ENCODE measurements around the gene COL4A2.

COL4A2 gene

DNA sequence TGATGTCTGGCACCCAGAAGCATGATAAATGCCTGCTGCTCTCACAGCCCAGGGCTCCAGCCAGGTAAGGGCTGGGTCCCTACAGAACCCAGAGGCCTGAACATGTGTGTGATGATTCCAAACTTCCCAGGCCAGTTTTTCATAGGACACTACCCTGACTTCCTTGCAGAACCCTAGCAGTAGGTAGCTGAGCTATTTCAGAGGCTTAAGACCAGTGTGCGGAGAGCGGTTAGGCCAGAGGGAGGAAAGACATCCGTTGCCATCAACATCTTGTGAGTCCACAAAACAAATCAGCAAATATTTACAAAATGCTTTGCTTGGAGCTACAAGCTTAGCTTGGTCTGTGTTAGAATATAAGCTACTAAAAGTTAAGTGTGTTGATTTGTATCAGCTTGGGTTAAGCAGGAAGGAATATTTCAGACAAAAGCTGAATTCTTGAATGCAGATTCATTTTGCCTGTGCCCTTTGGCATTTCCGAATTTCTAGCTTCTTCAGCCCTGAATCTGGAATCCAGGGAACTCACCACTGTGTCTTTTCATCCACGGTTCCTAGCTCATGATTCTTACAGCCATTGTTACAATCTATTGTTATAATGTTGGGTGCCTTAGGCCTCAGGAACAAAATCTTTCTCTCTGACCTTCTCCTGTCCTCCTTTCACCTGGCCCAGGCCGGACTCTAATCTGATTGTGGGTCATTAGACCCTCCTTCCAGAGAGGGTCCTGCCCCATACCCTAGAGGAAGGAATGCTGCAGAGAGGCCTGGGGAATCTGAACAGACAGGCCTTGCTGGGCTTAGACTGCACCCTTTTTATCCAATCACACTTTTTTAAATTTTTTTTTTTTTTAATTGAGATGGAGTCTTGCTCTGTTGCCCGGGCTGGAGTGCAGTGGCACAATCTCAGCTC is 242.1 kb downstream of the COL4A2 start:
- no peak for DNase-seq

DNA sequence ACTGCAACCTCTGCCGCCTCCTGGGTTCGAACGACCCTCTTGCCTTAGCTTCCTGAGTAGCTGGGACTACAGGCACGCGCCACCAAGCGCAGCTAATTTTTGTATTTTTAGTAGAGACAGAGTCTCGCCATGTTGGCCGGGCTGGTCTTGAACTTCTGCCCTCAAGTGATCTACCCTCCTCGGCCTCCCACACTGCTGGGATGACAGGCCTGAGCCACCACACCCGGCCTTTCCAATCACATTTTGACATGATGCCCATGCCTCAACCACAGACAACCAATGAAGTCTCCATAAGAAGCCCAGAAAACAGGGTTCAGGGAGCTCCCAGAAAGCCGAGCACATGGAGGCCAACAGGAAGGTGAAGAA is 242.7 kb downstream of the COL4A2 start:
- DNase-seq, result no peak

DNA sequence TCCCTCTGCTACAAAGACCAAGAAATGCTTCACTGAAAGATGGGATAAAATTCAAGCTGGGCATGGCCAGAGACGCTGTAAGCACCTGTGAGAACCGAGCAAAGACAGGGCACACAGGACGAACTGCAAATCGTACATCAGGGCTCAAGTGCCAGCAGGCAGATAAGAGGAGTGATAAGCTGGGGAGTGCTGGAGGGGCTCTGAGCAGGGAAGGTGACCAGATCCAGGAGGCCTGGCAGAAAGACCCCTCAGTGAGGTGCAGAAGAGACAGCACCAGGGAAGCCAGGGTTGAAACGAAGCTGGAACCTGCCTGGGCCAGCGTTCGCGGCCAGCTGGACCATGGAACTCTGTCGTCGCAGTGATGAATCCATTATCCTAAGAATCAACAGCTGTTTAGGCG is 244.2 kb downstream of the COL4A2 start:
- DNase-seq, result no peak

DNA sequence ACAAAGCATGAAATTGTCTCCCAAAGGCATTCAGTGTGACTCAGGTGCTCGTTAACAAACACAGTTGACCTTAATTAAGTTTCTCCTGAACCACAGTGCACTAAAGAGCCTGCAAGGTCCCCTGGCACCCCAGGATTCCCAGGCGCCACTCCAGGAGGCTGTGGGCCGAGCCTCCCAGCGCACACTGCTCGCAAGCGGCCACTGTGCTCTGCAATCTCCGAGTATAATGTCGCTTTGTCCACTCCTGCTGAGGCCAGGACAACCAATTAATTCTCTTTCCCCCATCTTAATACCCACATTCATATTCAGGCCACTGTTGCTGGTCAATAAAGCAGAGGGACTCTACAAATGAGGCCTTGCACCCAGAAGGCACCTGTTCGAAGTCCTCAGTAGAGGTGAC is 245.7 kb downstream of the COL4A2 start:
- no peak for DNase-seq

DNA sequence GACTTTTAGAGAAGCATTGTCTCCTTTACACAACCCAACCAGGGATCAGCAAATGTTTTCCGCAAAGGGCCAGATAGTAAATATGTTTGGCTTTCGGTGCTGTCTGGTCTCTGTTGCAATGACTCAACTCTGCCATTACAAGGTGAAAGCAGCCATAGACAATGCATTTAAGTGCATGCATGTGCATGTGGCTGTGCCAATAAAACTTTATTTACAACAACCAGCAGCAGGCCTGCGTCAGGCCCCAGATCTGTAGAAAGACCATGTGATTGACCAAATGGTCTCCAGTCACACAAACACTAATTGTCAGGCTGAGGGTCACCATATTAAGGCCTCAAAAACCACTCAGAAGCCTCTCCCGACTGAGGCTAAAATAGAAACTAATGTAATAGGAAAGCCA is 246.3 kb downstream of the COL4A2 start:
- DNase-seq, result no peak

DNA sequence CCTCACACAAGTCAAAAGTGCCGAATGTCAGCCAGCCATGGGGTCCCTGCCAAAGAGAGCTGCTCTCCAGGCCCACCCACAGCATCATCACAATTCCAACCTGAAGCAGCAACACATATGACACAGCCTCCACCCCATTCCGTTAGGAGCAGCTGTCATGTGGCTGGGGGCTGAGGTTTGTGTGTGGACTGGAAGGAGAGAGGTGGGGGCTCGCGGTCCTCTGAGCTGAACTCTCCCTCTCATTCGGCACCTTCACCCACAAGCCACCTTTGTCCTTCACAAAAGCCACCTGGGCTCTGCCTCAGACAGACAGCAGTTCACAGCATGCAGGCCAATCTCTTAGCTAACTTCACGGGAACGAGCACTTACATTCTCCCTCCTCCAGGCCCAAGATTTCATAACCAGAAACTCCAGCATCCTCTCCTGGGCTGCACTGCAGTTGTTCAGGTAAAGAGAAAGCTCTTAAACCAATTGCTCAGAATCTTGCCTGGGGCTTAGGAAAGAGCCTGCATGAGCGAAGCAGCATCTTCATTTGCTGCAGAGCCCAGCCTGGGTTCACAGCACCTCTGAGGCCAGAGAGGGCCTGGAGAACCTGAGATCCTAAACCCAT is 247.2 kb downstream of the COL4A2 start:
- no peak for DNase-seq

DNA sequence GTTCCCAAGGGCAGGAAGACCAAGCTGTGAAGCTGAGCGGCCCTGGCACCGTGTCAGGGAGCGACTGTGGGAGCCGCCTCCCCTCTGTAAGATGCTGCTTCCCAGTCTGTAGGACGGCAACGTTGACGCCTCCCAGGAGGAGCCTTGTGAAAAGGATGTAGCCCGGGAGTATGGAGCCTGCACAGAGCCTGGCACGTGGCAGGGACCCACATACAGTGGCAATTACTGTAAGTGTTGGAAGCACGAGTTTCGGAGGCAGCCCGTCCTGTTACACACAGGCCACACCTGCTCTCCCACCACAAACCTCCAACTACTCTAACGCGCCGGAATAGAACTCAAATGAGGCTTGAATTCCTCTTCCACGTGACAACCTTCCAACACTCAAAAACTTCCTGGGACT is 247.9 kb downstream of the COL4A2 start:
- no peak for DNase-seq

DNA sequence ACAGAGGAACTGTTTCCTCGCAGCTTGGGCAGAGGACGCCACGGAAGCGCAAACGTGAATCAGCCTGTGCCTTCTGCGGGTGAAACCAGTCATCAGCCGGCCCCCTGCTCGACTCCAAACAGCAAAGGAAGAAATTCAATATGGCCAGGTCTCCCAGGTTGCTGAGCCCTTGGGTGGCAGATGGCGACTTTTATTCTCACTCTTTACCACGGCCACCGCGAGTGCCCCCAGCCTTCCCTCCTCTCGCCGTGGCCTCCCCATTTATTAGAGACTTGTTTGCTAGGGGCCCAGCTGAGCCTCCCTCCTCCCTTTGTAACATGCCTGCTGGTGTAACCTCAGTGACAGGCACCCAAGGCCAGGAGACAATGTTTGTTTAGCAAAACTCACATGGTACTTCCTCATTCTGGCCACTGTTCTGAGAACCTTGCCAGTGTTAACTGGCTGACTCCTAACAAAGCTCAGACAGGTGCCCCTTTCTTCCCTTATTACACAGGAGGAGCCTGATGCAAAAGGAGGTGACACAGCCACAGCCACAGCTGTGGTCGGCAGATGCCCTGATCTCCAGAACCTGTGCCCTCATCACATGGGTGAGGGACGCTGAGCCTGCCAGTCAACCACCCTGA is 248.6 kb downstream of the COL4A2 start:
- DNase-seq, result no peak

DNA sequence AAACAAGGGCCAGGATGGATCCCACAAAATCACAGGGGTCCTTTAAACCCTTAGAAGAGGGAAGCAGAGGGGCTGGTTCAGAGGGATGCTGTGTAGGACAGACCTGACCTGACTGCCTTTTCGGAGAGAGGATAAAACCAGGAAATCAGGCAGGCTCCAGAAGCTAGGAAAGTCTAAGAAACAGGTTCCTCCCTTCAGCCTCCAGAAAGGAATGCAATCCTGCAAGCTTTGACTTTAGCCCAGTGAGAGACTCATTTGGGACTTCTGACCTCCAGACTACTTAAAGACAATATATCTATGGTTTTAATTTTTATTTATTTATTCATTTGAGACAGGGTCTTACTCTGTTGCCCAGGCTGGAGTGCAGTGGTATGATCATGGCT is 249.1 kb downstream of the COL4A2 start:
- DNase-seq, result no peak

DNA sequence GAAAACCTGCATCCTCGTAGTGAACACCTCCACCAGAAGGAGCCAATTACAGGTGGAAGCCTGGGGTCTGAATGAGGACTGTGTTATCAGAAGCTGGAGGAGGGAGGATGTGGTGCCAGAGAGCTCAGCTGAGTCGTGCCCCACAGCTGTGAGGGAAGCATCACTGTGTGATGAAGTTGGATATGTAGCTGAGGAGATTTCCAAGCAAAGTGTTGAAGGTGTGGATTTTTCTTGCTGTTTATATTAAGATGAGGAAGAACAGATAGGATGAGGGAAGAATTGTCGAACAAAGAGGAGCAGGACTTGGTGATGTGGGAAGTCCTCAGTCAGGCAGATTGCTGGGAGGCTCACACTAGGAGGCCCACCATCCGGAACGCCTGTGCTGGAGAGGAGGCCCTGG is 250.0 kb downstream of the COL4A2 start:
- no peak for DNase-seq

DNA sequence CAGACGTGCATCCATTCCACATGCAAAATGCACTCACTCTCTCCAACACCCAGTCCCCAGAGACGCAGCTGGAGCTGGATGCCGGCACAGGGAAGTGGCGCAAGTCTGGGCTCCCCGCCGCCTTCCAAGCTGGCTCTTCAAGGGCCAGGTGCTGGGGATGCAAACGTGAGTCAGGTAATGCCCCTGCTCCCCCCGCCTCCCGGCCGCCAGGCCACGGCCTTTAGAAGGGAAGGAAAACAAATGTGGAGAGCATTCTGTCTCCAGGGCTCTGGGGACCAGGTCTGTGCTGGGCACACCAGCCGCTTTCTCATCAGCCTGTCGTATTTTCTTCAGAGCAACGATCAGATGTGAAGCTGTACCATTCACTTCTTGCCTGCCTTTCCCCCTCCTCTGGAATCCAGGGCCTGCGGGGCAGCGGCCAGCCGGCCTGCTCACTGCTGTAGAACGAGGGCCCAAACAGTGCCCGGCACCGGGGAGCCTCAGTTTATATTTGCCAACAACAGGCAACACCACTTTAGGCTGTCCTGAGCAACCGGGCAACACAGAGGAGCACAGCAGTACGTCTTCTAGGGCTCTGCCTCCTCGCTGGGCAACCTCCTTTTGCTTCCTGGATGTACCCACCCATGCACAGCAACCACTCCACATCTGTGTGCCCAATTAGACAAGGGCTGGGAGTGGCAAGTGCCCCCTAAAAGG is 250.7 kb downstream of the COL4A2 start:
- DNase-seq, result no peak

DNA sequence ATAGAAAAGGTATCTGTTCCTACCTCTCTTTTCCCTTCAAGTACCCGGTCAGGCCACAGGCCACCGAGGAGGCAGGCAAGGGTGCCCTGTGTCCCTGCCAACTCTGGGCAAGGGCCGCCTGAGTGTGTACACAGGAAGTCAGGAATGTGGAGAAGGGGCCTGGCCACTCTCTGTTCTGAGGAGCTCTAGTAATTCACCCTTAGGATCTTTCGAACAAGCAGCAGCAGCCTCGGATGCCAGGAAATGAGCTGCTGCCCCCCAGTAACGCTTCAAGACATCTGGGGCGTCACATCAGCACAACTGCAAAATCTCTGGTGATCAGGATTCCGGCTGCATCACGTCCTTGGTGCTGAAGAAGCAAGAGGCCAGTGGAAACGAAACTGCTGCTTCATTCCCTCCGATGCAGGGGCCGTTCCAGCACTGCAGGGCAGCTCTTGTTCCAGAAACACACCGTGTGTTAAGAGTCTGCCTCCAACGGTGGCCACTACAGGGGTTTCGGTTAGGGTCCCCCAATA is 252.4 kb downstream of the COL4A2 start:
- DNase-seq, result no peak

DNA sequence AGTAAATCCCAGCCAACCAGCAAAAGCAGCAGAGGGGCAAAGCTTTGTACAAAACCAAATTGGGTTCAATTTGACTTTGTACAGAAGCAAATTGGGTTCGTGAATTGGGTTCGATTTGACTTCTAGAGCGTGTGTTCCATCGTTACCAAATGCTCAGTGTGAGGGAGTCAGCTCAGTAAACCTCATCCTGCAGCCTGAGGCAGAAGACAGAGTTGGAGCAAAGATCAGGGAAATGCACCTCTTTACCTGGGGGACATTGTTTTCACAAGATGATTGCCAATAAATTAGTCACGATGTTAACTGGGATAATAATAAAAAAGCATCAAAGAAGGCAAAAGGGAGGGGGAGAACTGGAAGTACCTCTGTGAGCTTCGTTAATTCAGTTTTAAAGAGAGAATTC is 252.9 kb downstream of the COL4A2 start:
- DNase-seq, result no peak

DNA sequence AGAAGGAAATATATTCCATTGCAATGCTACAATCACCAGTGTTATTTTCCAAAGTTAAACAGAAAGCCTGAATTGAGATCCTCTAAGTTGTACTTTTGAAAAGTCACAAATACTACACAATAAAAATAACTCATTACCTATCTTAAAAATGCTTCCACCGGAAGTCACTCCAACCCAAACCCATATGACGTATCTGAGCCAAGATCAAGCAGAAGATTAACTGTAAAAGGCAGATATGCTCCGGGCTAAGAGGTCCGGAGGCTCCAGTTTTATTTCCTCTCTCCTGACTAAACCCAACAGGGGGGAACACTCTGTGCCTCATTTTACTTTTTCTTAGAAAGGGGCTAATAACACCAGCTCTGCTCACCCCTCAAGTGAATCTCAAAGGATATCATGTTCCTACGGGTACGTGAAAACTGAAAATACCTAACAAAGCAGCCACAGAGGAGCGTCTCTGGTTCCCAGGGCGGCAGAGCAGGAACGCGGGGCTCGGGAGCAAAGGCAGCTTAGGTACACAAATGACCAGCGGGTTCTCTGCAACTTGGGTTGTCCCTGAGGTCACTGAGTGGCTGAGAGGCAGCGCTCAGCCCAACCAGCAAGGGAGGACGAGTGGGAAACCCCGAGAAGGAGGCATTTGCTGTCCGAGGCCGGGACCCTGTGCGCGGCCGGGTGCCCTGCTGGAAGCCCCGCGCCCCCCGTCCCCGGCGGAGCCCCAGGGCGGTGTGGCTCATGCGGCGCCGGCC is 253.7 kb downstream of the COL4A2 start:
- peak in 1 of 2 experiments; percentile 2 for DNase-seq

DNA sequence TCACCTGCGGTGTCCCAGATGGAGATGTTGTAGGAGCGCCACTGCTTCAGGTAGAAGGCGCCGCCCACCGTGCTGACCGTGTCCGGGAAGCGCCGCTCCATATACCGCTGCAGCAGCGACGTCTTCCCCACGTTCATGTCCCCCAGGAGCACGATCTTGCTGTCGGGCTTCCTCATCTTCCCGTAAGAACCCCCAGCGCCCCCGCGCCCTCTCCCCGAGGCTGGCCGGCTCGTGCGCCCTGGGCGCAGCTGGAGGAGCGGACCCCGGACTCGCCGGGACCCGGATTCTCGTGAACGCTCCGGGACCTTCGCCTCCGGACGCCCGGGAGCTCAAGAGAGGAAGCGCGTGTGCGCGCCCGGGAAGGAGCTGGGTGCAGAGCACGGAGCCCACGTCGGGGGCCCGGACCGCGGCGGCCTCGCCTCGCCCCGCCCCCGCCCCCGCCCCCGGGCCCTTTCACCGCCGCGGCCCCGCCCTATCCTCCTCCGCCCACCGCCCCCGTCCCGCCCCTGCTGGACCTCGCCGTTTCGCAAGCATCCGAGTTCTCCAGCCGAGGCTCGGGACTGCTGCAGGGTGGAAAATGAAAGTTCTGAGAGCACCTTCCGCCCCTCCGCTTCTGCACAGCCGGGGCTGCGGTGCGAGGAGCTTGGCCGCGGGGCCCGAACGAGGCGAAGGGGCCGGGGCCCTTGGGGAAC is 254.4 kb downstream of the COL4A2 start, which contains the start of gene RAB20:
Gene RAB20, minus strand, starts transcription at position 379 of the 692 bp plus-strand sequence. Its CDS starts 203 bp downstream, at position 176.
- peak; percentile 56 to 57 for DNase-seq

DNA sequence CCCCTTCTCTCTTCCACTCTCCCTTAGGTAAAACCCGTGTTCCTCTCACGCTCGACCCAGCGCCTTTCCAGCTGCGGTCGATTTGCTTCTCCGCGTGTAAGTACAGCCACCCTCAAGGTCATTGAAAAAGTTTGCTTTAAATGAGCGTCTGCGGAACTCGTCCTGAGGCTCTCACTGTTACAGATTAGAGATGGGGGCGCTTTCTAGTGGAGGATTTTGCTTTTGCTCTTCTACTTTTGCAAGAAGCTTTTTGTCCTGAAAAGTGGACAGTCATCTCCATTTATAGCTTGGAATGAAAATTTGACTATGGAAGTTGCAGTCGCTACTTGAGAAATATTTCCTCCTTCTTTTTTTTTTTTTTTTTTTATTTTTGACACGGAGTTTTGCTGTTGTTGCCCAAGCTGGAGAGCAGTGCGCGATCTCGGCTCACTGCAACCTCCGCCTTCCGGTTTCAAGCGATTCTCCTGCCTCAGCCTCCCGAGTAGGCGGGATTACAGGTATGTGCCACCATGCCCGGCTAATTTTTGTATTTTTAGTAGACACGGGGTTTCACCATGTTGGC is 255.0 kb downstream of the COL4A2 start:
- DNase-seq, result no peak

Measured in activated CD4-positive, alpha-beta T cell treated with anti-CD3 and anti-CD28 coated beads, Interleukin-2, amount 50 U/mL, for 4 hours (primary cell).